Stimulated activated CD4-positive, alpha-beta T cell treated with anti-CD3 and anti-CD28 coated beads, Interleukin-1b, Interleukin-23, amount 100 ng/mL, for 4 hours (primary cell): Measurements from ENCODE around the gene MAPK4.

Experiments used
- DNase-seq, 2 donors: peaks; one replicate each; pipeline ENCODE4 v3.0.0-alpha.2; 2020; ENCODE audit warnings: low read depth in 2 of 2

MAPK4 gene

GRCh38 chr18:50653402-50654093, 93.7 kb downstream of the MAPK4 start:
- DNase-seq = no peak

- no peak for DNase-seq
Measured at GRCh38 chr18:50654211-50654610, 94.3 kb downstream of the MAPK4 start.

DNA sequence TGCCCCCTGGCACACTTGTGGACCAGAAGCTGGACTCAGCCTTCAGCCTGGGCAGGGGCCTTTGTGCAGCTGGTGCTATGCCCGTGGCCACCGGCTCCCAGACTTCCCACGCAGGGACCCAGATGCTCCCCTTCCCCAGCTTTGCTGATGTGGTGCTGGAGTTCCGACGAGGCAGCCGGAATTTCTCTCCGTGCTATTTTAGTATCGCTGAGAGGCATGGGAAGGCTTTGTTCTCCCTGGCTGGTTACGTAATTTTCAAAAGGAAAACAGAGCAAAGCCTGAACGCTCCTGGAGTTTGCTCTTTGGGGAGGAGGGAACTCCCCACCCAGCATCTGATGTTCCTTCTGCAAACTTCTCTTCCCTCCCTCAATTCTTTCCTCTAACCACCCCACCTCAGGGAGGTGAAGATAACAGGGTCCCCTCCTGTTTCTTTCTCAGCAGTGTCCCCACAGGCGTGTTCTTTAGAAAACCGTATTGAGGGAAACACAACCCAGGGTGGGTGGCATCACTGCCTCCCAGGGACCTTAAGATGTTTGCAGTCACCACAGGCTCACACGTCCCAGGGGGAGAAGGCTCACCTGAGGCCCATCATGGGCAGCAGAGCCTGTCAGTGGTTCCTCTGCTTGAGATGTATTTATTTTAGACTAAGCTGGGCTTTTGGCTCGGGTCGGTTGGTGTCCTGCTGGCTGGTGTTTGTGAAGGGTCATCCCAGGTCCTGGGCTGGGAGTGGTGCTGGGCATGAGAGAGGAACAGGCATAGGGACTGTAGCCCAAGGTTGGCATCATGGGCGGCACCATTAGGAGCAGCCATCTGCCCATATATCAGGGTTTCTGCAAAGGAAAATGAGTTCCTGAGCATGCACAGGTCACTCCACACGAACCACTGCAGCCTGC, 95.0 kb downstream of the MAPK4 start:
- no peak for DNase-seq

DNA sequence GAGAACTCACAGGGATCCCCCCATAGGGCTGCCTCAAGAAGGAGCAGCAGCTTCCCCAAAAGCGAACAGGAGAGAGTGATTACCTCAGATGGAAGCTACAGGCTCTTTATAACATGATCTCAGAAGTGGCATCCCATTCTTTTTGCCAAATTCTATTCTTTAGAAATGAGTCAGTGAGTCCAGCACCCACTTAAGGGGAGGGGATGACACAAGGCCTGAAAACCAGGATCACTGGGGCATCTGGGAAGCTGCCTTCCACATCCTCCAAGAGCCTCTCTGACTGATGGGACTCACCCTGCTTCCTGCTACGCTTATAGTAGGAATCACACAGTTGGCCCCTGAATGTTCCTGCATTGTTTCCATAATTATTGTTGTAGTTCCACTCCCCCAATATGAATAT, 96.5 kb downstream of the MAPK4 start:
- DNase-seq = no peak

- no peak for DNase-seq
Measured at GRCh38 chr18:50656841-50657470, 97.1 kb downstream of the MAPK4 start.

GRCh38 chr18:50658601-50659000, 98.7 kb downstream of the MAPK4 start:
- no peak for DNase-seq

- DNase-seq = no peak
Measured at GRCh38 chr18:50659091-50660003, 99.5 kb downstream of the MAPK4 start.

- no peak for DNase-seq
Measured at GRCh38 chr18:50661013-50661412, 101.1 kb downstream of the MAPK4 start.

GRCh38 chr18:50662177-50662576, 102.3 kb downstream of the MAPK4 start:
- no peak for DNase-seq

GRCh38 chr18:50662775-50663383, 103.0 kb downstream of the MAPK4 start:
- DNase-seq = no peak

DNA sequence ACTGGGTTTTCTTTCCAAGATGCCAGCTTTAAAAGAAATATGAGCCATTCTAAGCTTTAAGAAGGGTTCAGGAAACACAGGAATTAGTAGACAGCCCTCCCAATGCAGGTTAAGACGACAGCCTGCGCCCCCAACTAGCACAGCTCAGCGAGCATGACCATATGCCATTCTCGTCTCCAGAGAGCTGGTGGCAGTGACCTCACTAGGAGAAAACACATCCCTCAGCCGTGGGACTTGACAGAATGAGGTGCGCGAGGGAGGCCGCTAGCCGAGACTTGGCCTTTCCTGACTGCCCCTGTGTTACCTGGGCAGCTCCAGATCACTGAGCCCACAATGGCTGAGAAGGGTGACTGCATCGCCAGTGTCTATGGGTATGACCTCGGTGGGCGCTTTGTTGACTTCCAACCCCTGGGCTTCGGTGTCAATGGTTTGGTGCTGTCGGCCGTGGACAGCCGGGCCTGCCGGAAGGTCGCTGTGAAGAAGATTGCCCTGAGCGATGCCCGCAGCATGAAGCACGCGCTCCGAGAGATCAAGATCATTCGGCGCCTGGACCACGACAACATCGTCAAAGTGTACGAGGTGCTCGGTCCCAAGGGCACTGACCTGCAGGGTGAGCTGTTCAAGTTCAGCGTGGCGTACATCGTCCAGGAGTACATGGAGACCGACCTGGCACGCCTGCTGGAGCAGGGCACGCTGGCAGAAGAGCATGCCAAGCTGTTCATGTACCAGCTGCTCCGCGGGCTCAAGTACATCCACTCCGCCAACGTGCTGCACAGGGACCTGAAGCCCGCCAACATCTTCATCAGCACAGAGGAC, 103.9 kb downstream of the MAPK4 start:
- DNase-seq = no peak

- DNase-seq = no peak
Measured at GRCh38 chr18:50665015-50665414, 105.1 kb downstream of the MAPK4 start.

DNA sequence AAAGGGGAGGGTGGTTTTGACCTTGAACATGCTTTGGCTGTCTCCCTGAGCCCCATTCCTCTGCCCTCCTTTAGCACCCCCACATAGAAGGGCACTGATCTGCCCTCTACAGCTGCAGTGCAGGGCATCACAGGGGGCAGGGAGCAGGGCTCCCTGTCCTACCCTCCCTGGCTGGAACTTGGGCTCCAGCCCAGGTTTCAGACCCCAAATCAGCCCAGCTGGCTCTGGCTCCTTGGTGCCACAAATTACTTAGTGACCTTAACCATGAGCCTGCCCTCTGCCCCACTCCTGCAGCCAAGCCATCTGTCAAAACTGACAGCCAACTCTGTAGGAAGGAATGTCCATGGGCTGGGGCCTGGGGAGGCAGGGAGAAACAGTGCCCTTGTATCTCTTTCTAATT, 105.6 kb downstream of the MAPK4 start:
- no peak for DNase-seq

GRCh38 chr18:50666536-50666935, 106.6 kb downstream of the MAPK4 start:
- no peak for DNase-seq

GRCh38 chr18:50671376-50671775, 111.5 kb downstream of the MAPK4 start:
- DNase-seq = no peak

GRCh38 chr18:50674307-50674980, 114.6 kb downstream of the MAPK4 start:
- no peak for DNase-seq

DNA sequence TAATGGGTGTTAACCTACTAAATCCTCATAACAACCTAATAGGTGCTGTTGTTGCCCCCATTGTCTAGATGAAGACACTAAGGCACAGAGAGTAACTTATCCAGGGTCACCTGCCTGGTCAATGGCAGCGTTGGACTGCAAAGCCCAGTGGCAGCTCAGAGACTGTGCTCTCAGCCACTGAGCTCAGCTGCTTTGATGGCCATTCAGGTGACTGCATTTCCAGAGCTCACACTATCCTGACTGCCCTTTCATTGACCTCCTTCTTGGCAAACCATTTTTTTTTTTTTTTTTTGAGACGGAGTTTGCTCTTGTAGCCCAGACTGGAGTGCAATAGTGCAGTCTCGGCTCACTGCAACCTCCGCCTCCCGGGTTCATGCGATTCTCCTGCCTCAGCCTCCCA, 115.2 kb downstream of the MAPK4 start:
- no peak for DNase-seq

- DNase-seq = no peak
Measured at GRCh38 chr18:50678651-50679050, 118.8 kb downstream of the MAPK4 start.

- no peak for DNase-seq
Measured at GRCh38 chr18:50679056-50679455, 119.2 kb downstream of the MAPK4 start.

- DNase-seq = no peak
Measured at GRCh38 chr18:50679656-50680055, 119.8 kb downstream of the MAPK4 start.
